ENCODE results near the gene DYNC2I2.

- no peak for TF ChIP-seq CTCF (IDR thresholded peaks at IDR 0.05)
- TF ChIP-seq POLR2A (IDR thresholded peaks at IDR 0.05), result no peak
Measured at GRCh38 chr9:128593039-128593438, 63.6 kb downstream of the DYNC2I2 start.
